Hepatocyte (in vitro differentiated cells): ENCODE results near the gene RAB9A. TPM values are rescaled to one million over a fixed set of nuclear protein-coding genes. Genes with fewer than 3 reads are reported as not detected.

Experiments used
- DNase-seq: peaks from one replicate; pipeline ENCODE4 v3.0.0-alpha.2; 2016; ENCODE audit warnings: low spot score
- H2AFZ ChIP-seq: fragments of 200-600 bp; sonication (generic); 2 replicates; pipeline ENCODE4 v1.6.0; 2016; ENCODE audit warnings: antibody characterized with exemption, mild to moderate bottlenecking
- H3K27ac ChIP-seq: fragments of 200-600 bp; sonication (generic); 2 replicates; pipeline ENCODE4 v1.5.1; 2016; ENCODE audit warnings: mild to moderate bottlenecking
- H3K27me3 ChIP-seq: fragments of 200-600 bp; sonication (generic); 2 replicates; pipeline ENCODE4 v1.6.1; 2016
- H3K36me3 ChIP-seq: fragments of 200-600 bp; sonication (generic); replicated peaks from 2 replicates; pipeline ENCODE4 v1.5.1; 2016; ENCODE audit warnings: low read depth; ENCODE audit not compliant: insufficient read depth
- H3K4me1 ChIP-seq: fragments of 200-600 bp; sonication (generic); 2 replicates; pipeline ENCODE4 v1.5.1; 2016; ENCODE audit warnings: mild to moderate bottlenecking, moderate library complexity; ENCODE audit not compliant: insufficient read depth
- H3K4me2 ChIP-seq: fragments of 200-600 bp; sonication (generic); 2 replicates; pipeline ENCODE4 v1.6.0; 2016
- H3K4me3 ChIP-seq: fragments of 200-600 bp; sonication (generic); 2 replicates; pipeline ENCODE4 v1.5.1; 2016; ENCODE audit warnings: mild to moderate bottlenecking
- H3K79me2 ChIP-seq: fragments of 200-600 bp; sonication (generic); 2 replicates; pipeline ENCODE4 v1.6.0; 2017; ENCODE audit warnings: mild to moderate bottlenecking
- H3K9me2 ChIP-seq: fragments of 200-600 bp; sonication (generic); replicated peaks from 2 replicates; pipeline ENCODE4 v1.6.0; 2017; ENCODE audit warnings: mild to moderate bottlenecking; ENCODE audit not compliant: insufficient read depth
- H3K9me3 ChIP-seq: fragments of 200-600 bp; sonication (generic); 2 replicates; pipeline ENCODE4 v1.5.1; 2016; ENCODE audit warnings: low read depth, mild to moderate bottlenecking
- H4K20me1 ChIP-seq: fragments of 200-600 bp; sonication (generic); 2 replicates; pipeline ENCODE4 v1.6.0; 2016; ENCODE audit warnings: mild to moderate bottlenecking; ENCODE audit not compliant: insufficient read depth, poor library complexity, severe bottlenecking
- EZH2 ChIP-seq: fragments of 200-600 bp; sonication (generic); IDR thresholded peaks from 2 replicates; pipeline ENCODE4 v1.6.1; 2016; ENCODE audit warnings: antibody characterized with exemption, mild to moderate bottlenecking, borderline replicate concordance
- EZH2phosphoT487 ChIP-seq: fragments of 200-600 bp; sonication (generic); IDR thresholded peaks from one replicate; pipeline ENCODE4 v1.6.1; 2018; ENCODE audit warnings: antibody characterized with exemption, mild to moderate bottlenecking, low read depth, moderate library complexity; ENCODE audit not compliant: unreplicated experiment, severe bottlenecking
- WGBS: methylation state at CpG from one replicate; pipeline ENCODE4 v1.1.6; 2016; ENCODE audit warnings: low lambda C conversion rate; ENCODE audit errors: missing lambda C conversion rate; 5-methylcytosine and 5-hydroxymethylcytosine counted together
- polyA plus RNA-seq: library from polyadenylated mRNA; unstranded; fragments of >200 nt; fragmentation: Nextera tagmentation; extraction: Ambion mirVana; gene quantifications from 2 replicates; pipeline ENCODE4 v1.2.1, GENCODE V29; 2016
- total RNA-seq: library from RNA; depleted of rRNA; stranded (reverse); fragments of >200 nt; gene quantifications from 2 replicates; pipeline ENCODE4 v1.2.3, GENCODE V29; 2014
- TF ChIP-seq, protein P1 (sequence below): fragments of 200-600 bp; sonication (generic); IDR thresholded peaks from 2 replicates; pipeline ENCODE4 v1.5.1; 2016; ENCODE audit warnings: antibody characterized with exemption, mild to moderate bottlenecking; ENCODE audit not compliant: poor library complexity

The RAB9A gene
- total and polyA plus RNA-seq, 2 experiments from 2014 or later = 51.2 to 66.1 TPM

DNA sequence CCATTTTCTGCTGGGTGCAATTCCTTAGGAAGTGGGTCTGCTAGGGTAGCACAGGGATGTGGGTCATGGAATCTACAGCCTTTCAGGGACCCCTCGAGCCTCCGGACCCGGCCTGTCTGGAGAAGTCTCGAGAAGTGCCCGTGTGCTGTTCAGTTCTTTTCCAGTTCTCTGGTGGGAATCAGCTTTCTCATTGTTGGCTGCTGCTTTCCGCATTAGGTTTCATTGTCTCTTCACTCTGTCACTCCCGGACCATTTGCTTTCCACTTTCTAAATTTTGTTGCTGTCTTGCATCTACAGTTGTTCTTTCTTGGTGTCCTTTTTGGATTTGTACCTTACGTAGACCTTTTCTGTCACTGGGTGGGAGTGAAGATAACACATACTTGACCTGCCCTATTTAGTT is 6.1 kb downstream of the RAB9A start:
- Histone ChIP-seq H3K4me1 (peaks cover 14% of the 10 kb centered on the region), H3K4me3 (no peak overlapping the region), H3K27ac (peak overlapping the region; percentile 10), H3K4me2 (peak overlapping the region; percentile 16), H3K36me3 (no peaks in the 10 kb centered on the region), H3K9me3 (no peaks in the 10 kb centered on the region), H3K27me3 (no peaks in the 10 kb centered on the region), H4K20me1 (peaks cover 62% of the 10 kb centered on the region), H2AFZ (no peak overlapping the region), H3K79me2 (peaks cover 96% of the 10 kb centered on the region), H3K9me2 (no peaks in the 10 kb centered on the region)
- DNase-seq = no peak
- 80% methylated on average over 8 of the region's 8 CpGs for WGBS
- TF ChIP-seq, protein P1, sequence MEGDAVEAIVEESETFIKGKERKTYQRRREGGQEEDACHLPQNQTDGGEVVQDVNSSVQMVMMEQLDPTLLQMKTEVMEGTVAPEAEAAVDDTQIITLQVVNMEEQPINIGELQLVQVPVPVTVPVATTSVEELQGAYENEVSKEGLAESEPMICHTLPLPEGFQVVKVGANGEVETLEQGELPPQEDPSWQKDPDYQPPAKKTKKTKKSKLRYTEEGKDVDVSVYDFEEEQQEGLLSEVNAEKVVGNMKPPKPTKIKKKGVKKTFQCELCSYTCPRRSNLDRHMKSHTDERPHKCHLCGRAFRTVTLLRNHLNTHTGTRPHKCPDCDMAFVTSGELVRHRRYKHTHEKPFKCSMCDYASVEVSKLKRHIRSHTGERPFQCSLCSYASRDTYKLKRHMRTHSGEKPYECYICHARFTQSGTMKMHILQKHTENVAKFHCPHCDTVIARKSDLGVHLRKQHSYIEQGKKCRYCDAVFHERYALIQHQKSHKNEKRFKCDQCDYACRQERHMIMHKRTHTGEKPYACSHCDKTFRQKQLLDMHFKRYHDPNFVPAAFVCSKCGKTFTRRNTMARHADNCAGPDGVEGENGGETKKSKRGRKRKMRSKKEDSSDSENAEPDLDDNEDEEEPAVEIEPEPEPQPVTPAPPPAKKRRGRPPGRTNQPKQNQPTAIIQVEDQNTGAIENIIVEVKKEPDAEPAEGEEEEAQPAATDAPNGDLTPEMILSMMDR = no peak
- TF ChIP-seq EZH2 (no peak), EZH2phosphoT487 (no peak)

- no peak overlapping the region for H2AFZ ChIP-seq
- H3K36me3 ChIP-seq = no peaks in the 10 kb centered on the region
- TF ChIP-seq EZH2phosphoT487 = no peak
- TF ChIP-seq, protein P1 = no peak
- TF ChIP-seq EZH2 = no peak
- no peaks in the 10 kb centered on the region for H3K9me3 ChIP-seq
- H3K4me3 ChIP-seq = no peak overlapping the region
- H4K20me1 ChIP-seq = peaks cover 62% of the 10 kb centered on the region
- no peaks in the 10 kb centered on the region for H3K9me2 ChIP-seq
- H3K4me1 ChIP-seq = peaks cover 14% of the 10 kb centered on the region
- H3K79me2 ChIP-seq = peaks cover 96% of the 10 kb centered on the region
- no peaks in the 10 kb centered on the region for H3K27me3 ChIP-seq
- H3K4me2 ChIP-seq = peak overlapping the region; percentile 16
- H3K27ac ChIP-seq = peak overlapping the region; percentile 10
- 74% methylated on average over 4 of the region's 4 CpGs for WGBS
- DNase-seq = no peak
These were observed 6.7 kb downstream of the RAB9A start for GRCh38 chrX:13695601-13696115.

DNA sequence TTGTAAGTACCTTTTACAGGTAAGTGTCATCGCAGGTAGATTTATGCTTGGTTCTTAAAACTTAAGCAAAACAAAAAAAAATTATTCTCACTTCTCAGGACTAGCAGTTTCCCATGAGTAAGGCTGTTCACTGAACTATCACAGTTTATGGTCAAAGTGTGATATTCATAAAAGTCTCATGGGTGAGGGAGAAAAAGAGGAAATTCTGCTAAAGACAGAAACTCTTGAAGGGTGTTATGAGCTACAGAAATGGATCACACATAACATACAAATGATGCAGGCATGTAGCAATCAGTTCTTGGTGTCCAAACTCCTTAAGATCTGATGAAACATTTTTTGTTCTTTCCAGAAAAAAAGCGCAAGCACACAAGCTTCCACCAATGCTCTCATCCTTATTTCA is 8.5 kb downstream of the RAB9A start:
- H3K4me2 ChIP-seq = no peak overlapping the region
- H4K20me1 ChIP-seq = peaks cover 60% of the 10 kb centered on the region
- TF ChIP-seq EZH2phosphoT487 = no peak
- TF ChIP-seq, protein P1 = no peak
- TF ChIP-seq EZH2 = no peak
- no peak overlapping the region for H3K27ac ChIP-seq
- no peak for DNase-seq
- H3K9me3 ChIP-seq = no peaks in the 10 kb centered on the region
- no peaks in the 10 kb centered on the region for H3K9me2 ChIP-seq
- H3K4me1 ChIP-seq = peaks cover 14% of the 10 kb centered on the region
- peaks cover 97% of the 10 kb centered on the region for H3K79me2 ChIP-seq
- no peaks in the 10 kb centered on the region for H3K36me3 ChIP-seq
- no peak overlapping the region for H2AFZ ChIP-seq
- no peak overlapping the region for H3K4me3 ChIP-seq
- H3K27me3 ChIP-seq = no peaks in the 10 kb centered on the region
- WGBS = 81% methylated on average over 2 of the region's 2 CpGs

- Histone ChIP-seq H4K20me1 (peaks cover 58% of the 10 kb centered on the region), H3K9me2 (no peaks in the 10 kb centered on the region)
These were observed 9.0 kb downstream of the RAB9A start for GRCh38 chrX:13697976-13698375.

More at GRCh38 chrX:13697976-13698375, 9.0 kb downstream of the RAB9A start:
- DNase-seq = no peak
- Histone ChIP-seq H2AFZ (no peak overlapping the region), H3K4me1 (peaks cover 11% of the 10 kb centered on the region), H3K9me3 (no peaks in the 10 kb centered on the region), H3K79me2 (peaks cover 96% of the 10 kb centered on the region), H3K27me3 (no peaks in the 10 kb centered on the region), H3K4me3 (no peak overlapping the region), H3K4me2 (no peak overlapping the region), H3K27ac (no peak overlapping the region), H3K36me3 (no peaks in the 10 kb centered on the region)
- no peak for TF ChIP-seq EZH2phosphoT487
- TF ChIP-seq EZH2 = no peak
- TF ChIP-seq, protein P1 = no peak
- 66% methylated on average over 1 of the region's 1 CpG for WGBS
